Large intestine (tissue), 3 donors: ENCODE measurements around the gene MRPL3. TPM values are rescaled to one million over a fixed set of nuclear protein-coding genes. Genes with fewer than 3 reads are reported as not detected.
A peak's percentile ranks its signal among the peaks of the same experiment; 100 is the strongest.
"Not testable (repeated sequence)": the region's sequence is repeated elsewhere in the genome, so short reads cannot be mapped to it uniquely, and the experiment has no call there.

ENCODE experiments used
- DNase-seq, 2 donors: peaks; one replicate each; pipeline versions ENCODE4 v3.0.0 to v3.0.0-alpha.2; 2013
- H3K27ac ChIP-seq: one replicate; pipeline ENCODE4 v1.5.1; 2013; ENCODE audit warnings: low read length
- H3K27me3 ChIP-seq: 2 replicates; pipeline ENCODE4 v1.6.1; 2013; ENCODE audit warnings: low read length; ENCODE audit not compliant: control insufficient read depth, insufficient read depth
- H3K36me3 ChIP-seq: 2 replicates; pipeline ENCODE4 v1.6.1; 2013; ENCODE audit warnings: low read length; ENCODE audit not compliant: control insufficient read depth, insufficient read depth
- H3K4me1 ChIP-seq: one replicate; pipeline ENCODE4 v1.6.1; 2013; ENCODE audit warnings: low read length; ENCODE audit not compliant: control insufficient read depth, insufficient read depth
- H3K4me3 ChIP-seq: one replicate; pipeline ENCODE4 v1.5.1; 2013; ENCODE audit warnings: low read length
- H3K9me3 ChIP-seq: one replicate; pipeline ENCODE4 v1.6.1; 2013; ENCODE audit warnings: mild to moderate bottlenecking, low read depth, low read length, moderate library complexity; ENCODE audit not compliant: control insufficient read depth
- whole genome bisulfite sequencing: methylation state at CpG from one replicate; pipeline ENCODE4 v1.1.5; 2013; ENCODE audit warnings: low lambda C conversion rate; ENCODE audit not compliant: insufficient coverage; 5-methylcytosine and 5-hydroxymethylcytosine counted together
- polyA plus RNA-seq: library from polyadenylated mRNA; unstranded; fragments of 120-200 nt; gene quantifications from one replicate; pipeline ENCODE4 v1.2.1, GENCODE V29; 2013

Gene MRPL3
- polyA plus RNA-seq, 1 donor, result 94.8 TPM

DNA sequence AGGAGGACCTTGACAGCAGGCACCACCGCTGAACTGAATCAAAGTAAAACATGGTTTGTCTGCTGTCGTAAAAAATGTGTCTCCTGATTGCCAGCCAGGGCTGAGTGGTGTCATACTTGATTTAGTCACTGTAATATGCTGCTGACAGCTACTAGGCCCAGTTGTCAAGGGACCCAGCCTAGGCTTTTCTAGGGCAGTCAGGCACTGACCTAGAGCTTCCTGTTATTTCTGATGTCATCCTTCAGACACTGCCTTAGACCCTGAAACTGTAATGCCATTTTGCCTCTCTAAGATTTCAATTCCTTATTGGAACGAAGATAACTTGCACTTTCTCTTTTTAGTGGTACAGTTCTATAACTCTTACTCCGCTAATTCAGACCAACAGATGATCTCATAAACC is 2.6 kb upstream of the MRPL3 start:
- H3K27me3 ChIP-seq, result peaks cover 13% of the 10 kb centered on the region
- H3K36me3 ChIP-seq, result peaks cover 5% of the 10 kb centered on the region
- H3K9me3 ChIP-seq, result no peaks in the 10 kb centered on the region
- DNase-seq, result no peak
- H3K4me1 ChIP-seq, result peaks cover 3% of the 10 kb centered on the region
- 94% methylated on average over 2 of the region's 4 CpGs for WGBS
- no peak overlapping the region for H3K27ac ChIP-seq
- H3K4me3 ChIP-seq, result no peak overlapping the region

GRCh38 chr3:131503320-131503635 is 507 bp upstream of the MRPL3 start:
- Histone ChIP-seq H3K9me3 (no peaks in the 10 kb centered on the region), H3K4me1 (peaks cover 3% of the 10 kb centered on the region), H3K36me3 (peaks cover 20% of the 10 kb centered on the region), H3K4me3 (peak overlapping the region; percentile 92), H3K27ac (no peak overlapping the region), H3K27me3 (peaks cover 13% of the 10 kb centered on the region)
- DNase-seq, result no peak

DNA sequence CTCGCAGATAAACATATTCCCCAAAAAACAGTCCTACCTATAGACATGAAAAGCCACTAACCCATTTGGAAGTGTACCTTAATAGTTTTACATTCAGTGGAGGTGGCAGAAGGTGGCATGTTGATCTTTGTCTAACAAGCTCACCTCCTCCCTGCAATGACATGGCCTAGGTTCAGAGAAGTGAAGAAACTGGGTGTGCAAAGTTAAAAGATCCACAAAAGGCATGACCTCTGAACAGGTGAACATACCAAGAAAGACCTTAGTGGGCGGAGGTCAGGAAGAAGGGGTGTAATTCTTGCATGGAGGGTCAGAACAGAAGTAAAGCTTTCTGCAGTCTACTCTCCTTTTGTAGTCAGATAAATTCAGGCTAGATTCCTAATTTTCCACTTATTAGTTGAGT is 822 bp downstream of the MRPL3 start:
- H3K27ac ChIP-seq, result peak overlapping the region; percentile 85
- H3K4me1 ChIP-seq, result peaks cover 3% of the 10 kb centered on the region
- H3K27me3 ChIP-seq, result peaks cover 9% of the 10 kb centered on the region
- peaks cover 30% of the 10 kb centered on the region for H3K36me3 ChIP-seq
- no CpG with 5 or more reads among the region's 2 CpGs for WGBS
- DNase-seq, result peak in 1 of 2 donors; percentile 49
- H3K4me3 ChIP-seq, result peak overlapping the region; percentile 92
- H3K9me3 ChIP-seq, result no peaks in the 10 kb centered on the region

DNA sequence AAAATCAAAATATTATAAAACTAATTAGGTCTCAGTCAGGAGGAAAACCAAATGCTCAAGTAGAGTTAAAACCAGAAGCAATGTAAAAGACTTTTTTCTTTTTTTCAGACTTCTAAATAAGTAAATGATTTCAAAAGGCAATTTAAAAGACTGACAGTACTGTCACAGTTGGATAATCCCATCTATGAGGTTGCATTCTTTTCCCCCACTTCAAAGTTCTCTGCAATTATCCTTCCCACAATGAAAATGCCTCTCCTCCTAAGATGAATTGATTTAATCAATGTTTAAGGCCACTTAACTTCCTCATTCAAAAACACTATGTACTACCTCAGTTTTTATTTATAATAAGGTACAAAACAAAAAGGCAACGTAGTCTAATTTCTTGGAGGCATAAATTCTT is 8.1 kb downstream of the MRPL3 start:
- no peak overlapping the region for H3K27ac ChIP-seq
- H3K4me1 ChIP-seq, result no peaks in the 10 kb centered on the region
- H3K4me3 ChIP-seq, result no peak overlapping the region
- H3K9me3 ChIP-seq, result no peaks in the 10 kb centered on the region
- H3K27me3 ChIP-seq, result no peaks in the 10 kb centered on the region
- WGBS, result 60% methylated on average over 1 of the region's 1 CpG
- H3K36me3 ChIP-seq, result peaks cover 62% of the 10 kb centered on the region
- DNase-seq, result no peak

DNA sequence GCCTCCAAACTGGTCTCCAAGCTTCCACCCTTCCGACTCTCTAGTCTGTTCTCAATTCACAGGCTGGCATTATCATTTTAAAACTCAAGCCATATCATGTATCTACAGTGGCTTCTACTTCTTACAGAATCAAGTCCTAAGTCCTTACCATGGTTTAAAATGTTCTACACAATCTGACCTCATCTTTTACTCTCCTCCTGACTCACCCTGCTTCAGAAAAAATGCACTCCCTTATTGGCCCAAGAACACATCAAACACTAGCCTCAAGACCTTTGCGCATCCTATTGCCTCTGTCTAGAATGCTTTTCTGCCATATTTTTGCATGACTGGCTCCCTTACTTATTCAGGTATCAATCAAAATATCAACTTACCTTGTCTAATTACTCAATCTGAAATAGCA is 11.0 kb downstream of the MRPL3 start:
- Histone ChIP-seq H3K36me3 (peaks cover 49% of the 10 kb centered on the region), H3K27ac (no peak overlapping the region), H3K4me1 (no peaks in the 10 kb centered on the region), H3K9me3 (no peaks in the 10 kb centered on the region), H3K4me3 (no peak overlapping the region), H3K27me3 (no peaks in the 10 kb centered on the region)
- 100% methylated on average over 1 of the region's 2 CpGs for WGBS
- no peak for DNase-seq

DNA sequence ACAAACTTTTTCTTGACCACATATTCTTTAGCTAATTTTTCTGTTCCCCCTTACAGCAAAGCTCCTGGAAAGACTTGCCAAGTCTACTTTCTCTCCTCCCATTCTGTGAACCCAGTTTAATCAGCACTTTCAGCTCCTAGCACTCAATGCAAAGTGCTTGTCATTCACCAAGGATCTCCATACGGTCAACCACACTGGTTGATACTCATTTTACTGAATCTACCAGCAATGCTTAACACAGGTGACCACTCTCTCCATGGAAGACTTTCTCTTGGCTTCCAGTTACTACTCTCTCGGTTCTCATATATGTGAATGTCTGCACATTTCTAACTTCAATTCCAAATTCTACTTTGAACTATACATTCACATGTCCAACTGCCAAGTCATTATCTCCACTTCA is 11.7 kb downstream of the MRPL3 start:
- H3K9me3 ChIP-seq, result no peaks in the 10 kb centered on the region
- no peak for DNase-seq
- H3K4me3 ChIP-seq, result no peak overlapping the region
- no peaks in the 10 kb centered on the region for H3K27me3 ChIP-seq
- H3K36me3 ChIP-seq, result peaks cover 44% of the 10 kb centered on the region
- WGBS, result 100% methylated on average over 1 of the region's 2 CpGs
- H3K4me1 ChIP-seq, result no peaks in the 10 kb centered on the region
- H3K27ac ChIP-seq, result no peak overlapping the region

GRCh38 chr3:131486545-131486944 is 16.2 kb downstream of the MRPL3 start:
- not testable (repeated sequence) for H3K4me3 ChIP-seq, DNase-seq, H3K27ac ChIP-seq, H3K27me3 ChIP-seq, H3K9me3 ChIP-seq
- Histone ChIP-seq H3K4me1 (peaks cover 11% of the 10 kb centered on the region), H3K36me3 (peaks cover 21% of the 10 kb centered on the region)
- 100% methylated on average over 1 of the region's 3 CpGs for WGBS

- no peaks in the 10 kb centered on the region for H3K9me3 ChIP-seq
- peak overlapping the region; percentile 37 for H3K27ac ChIP-seq
- DNase-seq, result peak in 1 of 2 donors; percentile 8
- peaks cover 14% of the 10 kb centered on the region for H3K36me3 ChIP-seq
- no peak overlapping the region for H3K4me3 ChIP-seq
- no peaks in the 10 kb centered on the region for H3K27me3 ChIP-seq
- WGBS, result no CpG with 5 or more reads among the region's 1 CpG
- H3K4me1 ChIP-seq, result peaks cover 11% of the 10 kb centered on the region
These were observed 17.7 kb downstream of the MRPL3 start for GRCh38 chr3:131485119-131485518.

- Histone ChIP-seq H3K9me3 (no peaks in the 10 kb centered on the region), H3K4me3 (no peak overlapping the region), H3K4me1 (peaks cover 11% of the 10 kb centered on the region), H3K27ac (peak overlapping the region; percentile 37), H3K27me3 (no peaks in the 10 kb centered on the region), H3K36me3 (peaks cover 13% of the 10 kb centered on the region)
- WGBS, result 87% methylated on average over 3 of the region's 4 CpGs
- DNase-seq, result peak in 1 of 2 donors; percentile 7
These were observed 18.2 kb downstream of the MRPL3 start for GRCh38 chr3:131484496-131485111.

- Histone ChIP-seq H3K36me3 (peaks cover 16% of the 10 kb centered on the region), H3K27ac (no peak overlapping the region), H3K4me3 (no peak overlapping the region), H3K27me3 (no peaks in the 10 kb centered on the region), H3K4me1 (peaks cover 11% of the 10 kb centered on the region), H3K9me3 (no peaks in the 10 kb centered on the region)
- WGBS, result 100% methylated on average over 1 of the region's 2 CpGs
- DNase-seq, result no peak
These were observed 22.7 kb downstream of the MRPL3 start for GRCh38 chr3:131480116-131480515.

- DNase-seq, result no peak
- H3K4me3 ChIP-seq, result no peak overlapping the region
- WGBS, result 95% methylated on average over 2 of the region's 3 CpGs
- H3K36me3 ChIP-seq, result peaks cover 19% of the 10 kb centered on the region
- no peaks in the 10 kb centered on the region for H3K9me3 ChIP-seq
- H3K27me3 ChIP-seq, result no peaks in the 10 kb centered on the region
- peaks cover under 1% of the 10 kb centered on the region for H3K4me1 ChIP-seq
- no peak overlapping the region for H3K27ac ChIP-seq
These were observed 25.0 kb downstream of the MRPL3 start for GRCh38 chr3:131477813-131478212.
